Stomach (tissue), 9 donors: ENCODE data around the gene SOX6. TPM values are rescaled to one million over a fixed set of nuclear protein-coding genes. Genes with fewer than 3 reads are reported as not detected.

Experiments
- DNase-seq, 2 donors: peaks; one replicate each; pipeline versions ENCODE4 v3.0.0 to v3.0.0-alpha.2; 2013 to 2019
- H3K27ac ChIP-seq, 5 donors: fragments of 200-600 bp in 4 of 5; sonication (generic) in 4 of 5; one replicate each; pipeline ENCODE4 v1.5.1; 2013 to 2019; ENCODE audit warnings: mild to moderate bottlenecking in 1 of 5, moderate library complexity in 1 of 5
- H3K27me3 ChIP-seq, 3 donors: fragments of 200-600 bp; sonication (generic); one replicate each; pipeline ENCODE4 v1.5.1; 2017 to 2019; ENCODE audit warnings: mixed run types in 1 of 3
- H3K36me3 ChIP-seq, 4 donors: fragments of 200-600 bp; sonication (generic); 1 replicate in 3 of 4; 2 replicates in 1 of 4; pipeline ENCODE4 v1.5.1; 2016 to 2019
- H3K4me1 ChIP-seq, 4 donors: fragments of 200-600 bp; sonication (generic); one replicate each; pipeline ENCODE4 v1.5.1; 2016 to 2019
- H3K4me3 ChIP-seq, 4 donors: fragments of 200-600 bp; sonication (generic) in 3 of 4; one replicate each; pipeline ENCODE4 v1.5.1; 2016 to 2019; ENCODE audit warnings: mild to moderate bottlenecking in 1 of 4
- H3K9me3 ChIP-seq, 4 donors: fragments of 200-600 bp; sonication (generic); one replicate each; pipeline ENCODE4 v1.5.1; 2016 to 2019
- CTCF ChIP-seq, 7 experiments: fragments of 450-650 bp in 4 of 7; fragments of 200-600 bp in 3 of 7; sonication (generic) in 3 of 7; IDR thresholded peaks; one replicate each; pipeline ENCODE4 v1.5.1; 2016 to 2019; ENCODE audit warnings: antibody characterized with exemption in 7 of 7, control low read depth in 2 of 7, mild to moderate bottlenecking in 1 of 7
- EP300 ChIP-seq: sonication (generic); formaldehyde crosslinking; IDR thresholded peaks from one replicate; pipeline ENCODE4 v1.6.1; 2017; ENCODE audit warnings: antibody characterized with exemption
- POLR2A ChIP-seq, 4 donors: fragments of 450-650 bp; IDR thresholded peaks; one replicate each; pipeline ENCODE4 v1.6.1; 2016; ENCODE audit warnings: antibody characterized with exemption in 4 of 4, control low read depth in 2 of 4, mild to moderate bottlenecking in 1 of 4, moderate library complexity in 1 of 4
- POLR2AphosphoS5 ChIP-seq, 3 donors: sonication (generic); formaldehyde crosslinking; IDR thresholded peaks; one replicate each; pipeline ENCODE4 v1.6.1; 2016; ENCODE audit warnings: antibody characterized with exemption in 3 of 3
- WGBS, 5 donors: extraction: QIAGEN DNeasy Blood & Tissue Kit in 3 of 5; methylation state at CpG; one replicate each; pipeline versions ENCODE4 v1.1.5 to v1.1.7; 2013 to 2018; 5-methylcytosine and 5-hydroxymethylcytosine counted together
- intact Hi-C: fragments of 100-400 bp; cut with DNase I; formaldehyde crosslinking; loops from one replicate; pipeline ENCODE4 v1.15.1; 2023; ENCODE audit warnings: low total_unique reads
- polyA plus RNA-seq, 3 donors: library from polyadenylated mRNA; stranded (reverse); fragments of 200-250 nt; gene quantifications; one replicate each; pipeline ENCODE4 v1.2.3, GENCODE V29; 2013
- total RNA-seq, 5 donors: library from RNA; depleted of rRNA; stranded (reverse); fragments of >200 nt; gene quantifications; one replicate each; pipeline versions ENCODE4 v1.1.0 to v1.2.3, GENCODE V29; 2014 to 2016
- donor health status: healthy with polysubstance abuse.
- donor health status: Bipolar disorder and iron deficiency.
- donor health status: healthy.

Gene SOX6
- total and polyA plus RNA-seq, 8 donors = 1.2 to 13.6 (median 4.5) TPM

- WGBS, 5 donors = 78 to 86% (median 85%) methylated on average over 1 of the region's 1 CpG
- H3K27me3 ChIP-seq = no peaks in the 10 kb centered on the region
- H3K4me1 ChIP-seq = no peaks in the 10 kb centered on the region
- no peaks in the 10 kb centered on the region for H3K36me3 ChIP-seq
- H3K27ac ChIP-seq = no peak overlapping the region
- intact Hi-C loops = no loop called here
- no peak for TF ChIP-seq POLR2A (IDR thresholded peaks at IDR 0.05)
- no peak for TF ChIP-seq EP300
- no peak for TF ChIP-seq POLR2AphosphoS5 (IDR thresholded peaks at IDR 0.05)
- TF ChIP-seq CTCF (IDR thresholded peaks at IDR 0.05) = no peak
- no peaks in the 10 kb centered on the region for H3K9me3 ChIP-seq
- DNase-seq = no peak
- no peak overlapping the region for H3K4me3 ChIP-seq
Measured at GRCh38 chr11:16317712-16318111, 38.6 kb downstream of the SOX6 start.

GRCh38 chr11:16313846-16314245 is 42.5 kb downstream of the SOX6 start:
- DNase-seq = no peak
- Histone ChIP-seq H3K4me1 (no peaks in the 10 kb centered on the region), H3K9me3 (no peaks in the 10 kb centered on the region), H3K36me3 (no peaks in the 10 kb centered on the region), H3K4me3 (no peak overlapping the region), H3K27me3 (no peaks in the 10 kb centered on the region), H3K27ac (no peak overlapping the region)
- intact Hi-C loops = no loop called here
- 65 to 81% (median 68%) methylated on average over 1 of the region's 1 CpG for WGBS, 5 donors
- TF ChIP-seq CTCF (IDR thresholded peaks at IDR 0.05) = no peak
- no peak for TF ChIP-seq POLR2AphosphoS5 (IDR thresholded peaks at IDR 0.05)
- no peak for TF ChIP-seq EP300
- TF ChIP-seq POLR2A (IDR thresholded peaks at IDR 0.05) = no peak

- Histone ChIP-seq H3K9me3 (no peaks in the 10 kb centered on the region), H3K4me1 (no peaks in the 10 kb centered on the region), H3K4me3 (no peak overlapping the region), H3K27me3 (no peaks in the 10 kb centered on the region), H3K36me3 (no peaks in the 10 kb centered on the region), H3K27ac (no peak overlapping the region)
- 78 to 90% (median 84%) methylated on average over 3 of the region's 3 CpGs for WGBS, 5 donors
- intact Hi-C loops = no loop called here
- DNase-seq = no peak
- TF ChIP-seq POLR2A (IDR thresholded peaks at IDR 0.05) (no peak), CTCF (IDR thresholded peaks at IDR 0.05) (no peak), POLR2AphosphoS5 (IDR thresholded peaks at IDR 0.05) (no peak), EP300 (no peak)
Measured at GRCh38 chr11:16312233-16312765, 44.0 kb downstream of the SOX6 start.

GRCh38 chr11:16311831-16312230 is 44.5 kb downstream of the SOX6 start:
- Histone ChIP-seq H3K4me3 (no peak overlapping the region), H3K9me3 (no peaks in the 10 kb centered on the region), H3K27ac (no peak overlapping the region), H3K36me3 (no peaks in the 10 kb centered on the region), H3K4me1 (no peaks in the 10 kb centered on the region), H3K27me3 (no peaks in the 10 kb centered on the region)
- no peak for TF ChIP-seq CTCF (IDR thresholded peaks at IDR 0.05)
- no peak for TF ChIP-seq POLR2A (IDR thresholded peaks at IDR 0.05)
- TF ChIP-seq EP300 = no peak
- no peak for TF ChIP-seq POLR2AphosphoS5 (IDR thresholded peaks at IDR 0.05)
- intact Hi-C loops = no loop called here
- no peak for DNase-seq
